ENCODE measurements around the gene HCN2.
A peak's percentile ranks its signal among the peaks of the same experiment; 100 is the strongest.
"Not testable (repeated sequence)": the region's sequence is repeated elsewhere in the genome, so short reads cannot be mapped to it uniquely, and the experiment has no call there.

The HCN2 gene

DNA sequence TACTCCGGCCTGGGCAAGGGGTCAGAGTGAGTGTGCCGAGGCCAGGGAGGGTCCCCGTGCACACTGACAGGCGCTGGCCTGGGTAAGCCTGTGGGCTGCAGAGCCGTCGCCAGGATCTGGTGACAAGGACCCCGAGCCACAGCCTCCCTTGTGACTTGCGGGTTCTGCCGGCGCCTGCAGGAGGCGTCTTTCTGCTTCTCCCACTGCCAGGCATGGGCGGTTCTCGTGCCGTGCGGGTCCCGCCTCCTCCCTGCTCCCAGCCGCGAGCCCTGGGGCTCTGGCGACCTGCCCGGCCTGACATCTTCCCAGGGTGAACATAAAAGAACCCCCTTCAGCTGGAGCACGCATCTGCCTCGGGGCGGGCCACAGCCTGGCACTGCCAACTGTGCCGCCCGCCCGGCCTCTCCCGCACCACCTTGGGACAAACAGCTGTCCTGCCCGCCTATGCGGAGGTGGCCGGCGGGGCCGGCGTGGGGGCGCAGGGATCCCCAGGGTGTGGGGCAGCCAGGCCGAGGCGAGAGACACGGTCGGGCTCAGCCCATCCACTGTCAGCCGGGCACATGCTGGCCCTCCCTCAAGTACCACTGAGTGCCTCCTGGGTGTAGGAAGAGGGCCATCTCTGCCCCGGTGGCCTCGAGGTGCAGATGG is 1.5 kb upstream of the HCN2 start:
- DNase-seq, result peak; percentile 31

DNA sequence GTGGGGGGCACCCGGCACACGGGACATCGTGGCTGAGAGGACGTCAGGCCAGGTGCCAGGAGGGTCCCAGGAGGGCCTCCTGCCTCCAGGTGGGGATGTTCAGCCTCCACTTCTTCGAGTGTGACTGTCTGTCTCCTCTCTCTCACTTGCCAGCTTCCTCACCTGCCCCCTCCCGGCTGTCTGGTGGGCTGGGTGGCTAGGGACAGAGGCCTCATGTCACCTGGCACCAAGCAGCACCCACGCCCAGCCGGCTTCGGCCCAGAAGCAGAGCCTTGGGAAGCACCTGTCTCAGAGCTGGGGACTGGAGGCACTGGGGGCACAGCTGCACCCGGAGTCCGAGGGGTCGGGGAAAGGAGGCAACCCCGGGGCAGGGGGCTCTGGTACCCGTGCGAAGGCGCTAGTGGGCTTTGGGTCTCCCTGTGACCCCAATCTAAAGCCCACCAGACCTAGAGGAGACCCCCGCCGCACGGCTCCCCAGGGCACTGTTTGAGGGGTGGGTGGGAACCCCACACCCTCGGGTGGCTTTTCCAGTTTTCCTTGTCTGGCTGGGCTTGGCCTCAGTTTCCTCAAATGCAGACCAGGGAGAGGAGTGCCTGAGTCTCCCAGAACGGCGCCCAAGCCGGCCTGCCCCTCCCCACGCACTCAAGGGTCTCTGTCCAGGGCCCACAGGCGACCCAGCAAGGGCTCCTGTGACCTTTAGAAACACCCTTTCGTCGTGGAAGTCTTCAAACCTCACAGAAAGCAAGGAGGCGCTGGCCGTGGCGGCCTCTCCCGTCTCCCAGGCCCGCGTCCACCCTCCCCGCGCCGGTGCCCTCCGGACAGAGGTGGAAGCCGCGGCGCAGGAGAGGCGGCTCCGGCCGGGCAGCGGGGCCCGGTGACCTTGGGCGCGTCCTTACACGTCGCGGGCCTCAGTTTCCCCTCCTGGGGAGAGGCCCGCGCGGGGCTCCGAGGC is 664 bp upstream of the HCN2 start:
- DNase-seq, result no peak

DNA sequence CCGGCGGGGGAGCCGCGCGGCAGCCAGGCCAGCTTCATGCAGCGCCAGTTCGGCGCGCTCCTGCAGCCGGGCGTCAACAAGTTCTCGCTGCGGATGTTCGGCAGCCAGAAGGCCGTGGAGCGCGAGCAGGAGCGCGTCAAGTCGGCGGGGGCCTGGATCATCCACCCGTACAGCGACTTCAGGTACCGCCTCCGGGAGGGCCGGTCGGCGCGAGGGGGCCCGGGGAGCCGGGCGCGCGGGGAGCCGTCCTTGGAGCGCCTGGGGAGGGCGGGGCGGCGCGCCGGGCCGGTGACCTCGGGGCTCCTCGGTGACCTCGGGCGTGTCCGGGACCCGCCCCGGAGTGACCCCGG is 690 bp downstream of the HCN2 start:
- DNase-seq, result no peak

- DNase-seq, result no peak
Measured at GRCh38 chr19:590750-591098, 1.0 kb downstream of the HCN2 start.

DNA sequence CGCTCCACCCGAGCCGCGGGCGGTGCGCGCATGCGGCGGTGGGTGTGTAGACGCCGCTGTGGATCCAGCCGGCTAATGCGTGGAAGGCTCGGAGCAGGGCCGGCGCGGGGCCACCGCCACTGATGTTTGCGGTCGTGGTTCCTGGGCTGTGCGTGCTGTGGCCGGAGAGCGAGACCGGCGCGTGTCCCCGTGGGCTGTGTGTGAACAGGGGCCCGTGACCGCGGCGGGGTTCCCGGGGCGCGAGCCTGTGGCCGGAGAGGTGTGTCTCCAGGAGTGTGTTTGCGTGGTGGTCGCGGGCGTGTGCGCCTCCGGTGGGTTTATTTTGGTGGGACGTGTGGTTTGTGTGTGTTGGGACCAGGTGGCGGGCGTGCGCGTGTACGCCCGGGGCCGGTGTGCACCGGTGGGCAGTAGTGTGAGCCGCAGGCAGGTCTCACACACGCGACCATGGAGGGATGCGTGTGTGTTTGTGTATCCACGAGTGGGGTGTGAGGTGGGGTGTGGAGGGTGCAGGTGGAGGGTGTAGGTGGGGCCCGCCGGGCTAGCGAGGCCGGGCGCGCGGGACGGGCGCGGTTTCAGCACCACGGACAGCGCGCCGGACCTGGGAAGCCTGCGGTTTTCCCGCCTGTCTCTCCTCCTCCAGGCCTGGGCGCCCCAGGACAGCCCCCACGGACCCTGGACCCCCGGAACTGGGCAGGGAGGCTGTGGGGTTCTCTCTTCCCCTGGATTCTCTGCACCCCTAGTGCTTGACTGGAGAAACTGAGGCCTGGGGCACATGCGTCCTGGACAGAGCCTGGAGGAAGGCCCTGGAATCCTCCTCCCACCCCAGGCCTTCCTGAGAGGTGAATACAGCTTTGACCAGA is 1.6 kb downstream of the HCN2 start:
- no peak for DNase-seq

DNA sequence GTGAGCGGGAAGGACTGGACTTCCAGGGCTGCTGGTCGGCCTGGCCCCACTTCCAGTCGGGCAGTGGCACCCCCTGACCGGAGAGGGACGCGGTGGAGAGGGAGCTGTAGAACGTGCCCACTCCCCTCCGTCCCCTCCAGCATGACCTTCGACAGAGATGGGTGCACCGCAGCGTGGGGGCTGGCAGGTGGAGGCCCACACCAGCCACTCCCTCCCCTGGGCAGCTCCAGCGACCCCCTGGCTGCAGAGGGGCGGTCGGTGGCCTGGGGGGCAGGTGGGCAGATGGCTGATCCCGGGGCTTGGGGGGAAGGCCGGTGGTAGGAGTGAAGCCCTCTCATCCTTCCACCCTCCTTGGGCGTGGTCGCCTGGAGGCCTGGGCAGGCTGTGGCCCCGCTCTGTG is 2.4 kb downstream of the HCN2 start:
- no peak for DNase-seq

GRCh38 chr19:593055-593454 is 3.4 kb downstream of the HCN2 start:
- DNase-seq, result no peak

- no peak for DNase-seq
Measured at GRCh38 chr19:593505-593904, 3.8 kb downstream of the HCN2 start.

GRCh38 chr19:594265-594870 is 4.7 kb downstream of the HCN2 start:
- no peak for DNase-seq

DNA sequence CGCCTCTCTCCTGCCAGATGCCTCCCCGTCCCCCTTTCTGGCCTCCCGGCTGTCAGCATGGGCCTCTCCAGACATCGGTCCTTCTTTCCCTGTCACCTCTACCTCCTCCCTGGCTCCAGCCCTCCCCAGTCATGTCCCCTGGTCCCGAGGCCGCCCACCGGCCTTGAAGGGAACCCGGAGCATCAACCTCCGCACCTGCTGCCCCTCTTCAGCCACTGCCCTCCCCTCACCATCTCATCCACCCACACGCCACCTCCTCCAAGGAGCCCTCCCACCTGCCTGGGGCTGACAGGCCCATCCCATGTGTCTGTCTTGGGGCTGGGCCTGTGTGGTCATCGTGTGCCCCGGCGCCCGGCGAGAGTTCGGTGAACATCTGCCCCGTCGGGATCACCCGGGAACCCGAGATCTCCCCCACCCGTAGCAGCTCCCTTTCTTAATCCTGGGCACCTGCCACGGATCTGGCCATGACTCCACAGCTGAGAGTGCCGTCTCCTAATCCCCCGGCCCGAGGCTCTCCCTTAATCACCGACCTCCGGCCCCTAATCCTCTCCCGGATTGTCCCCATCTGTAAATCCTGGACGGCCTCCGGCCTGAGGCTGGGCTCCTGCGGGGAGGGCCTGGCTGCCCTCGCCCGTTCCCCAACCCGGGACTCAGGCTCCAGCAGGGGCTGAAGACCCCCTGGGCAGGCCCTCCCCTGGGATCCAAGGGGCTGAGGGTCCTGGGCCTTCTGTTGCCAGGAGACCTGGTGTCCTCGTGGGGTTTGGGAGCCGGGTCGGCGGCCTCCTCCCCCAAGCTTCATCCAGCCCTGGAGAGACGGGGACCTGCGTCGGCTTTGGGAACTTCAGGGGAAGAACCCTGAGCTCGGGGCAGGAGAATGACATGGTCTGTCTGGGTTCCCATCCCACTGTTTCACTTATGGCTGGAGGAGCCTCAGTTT is 5.9 kb downstream of the HCN2 start:
- DNase-seq, result no peak

DNA sequence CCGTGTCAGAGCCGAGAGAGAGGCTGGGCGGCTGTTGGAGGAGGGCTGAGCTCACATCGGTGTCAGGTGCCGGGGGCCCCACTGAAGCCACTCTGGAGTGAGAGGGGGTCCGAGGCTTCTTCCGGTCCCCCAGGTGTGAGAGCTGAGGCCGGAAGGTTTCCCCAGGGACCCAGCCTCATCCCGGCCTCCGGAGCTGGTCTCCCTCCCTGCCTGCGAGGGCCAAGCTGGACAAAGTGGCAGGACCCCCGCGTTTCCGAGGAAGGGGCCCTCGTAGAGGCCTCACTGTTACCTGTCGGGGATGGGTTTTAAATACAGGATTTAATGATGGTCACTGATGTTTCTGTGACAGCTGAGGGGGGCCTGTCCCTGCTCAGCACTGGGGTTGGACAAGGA is 6.6 kb downstream of the HCN2 start:
- DNase-seq, result no peak

GRCh38 chr19:597406-598315 is 8.0 kb downstream of the HCN2 start:
- DNase-seq, result no peak

- no peak for DNase-seq
Measured at GRCh38 chr19:601310-601709, 11.6 kb downstream of the HCN2 start.

GRCh38 chr19:601790-602189 is 12.1 kb downstream of the HCN2 start:
- no peak for DNase-seq

- DNase-seq, result no peak
Measured at GRCh38 chr19:602391-603301, 13.0 kb downstream of the HCN2 start.

DNA sequence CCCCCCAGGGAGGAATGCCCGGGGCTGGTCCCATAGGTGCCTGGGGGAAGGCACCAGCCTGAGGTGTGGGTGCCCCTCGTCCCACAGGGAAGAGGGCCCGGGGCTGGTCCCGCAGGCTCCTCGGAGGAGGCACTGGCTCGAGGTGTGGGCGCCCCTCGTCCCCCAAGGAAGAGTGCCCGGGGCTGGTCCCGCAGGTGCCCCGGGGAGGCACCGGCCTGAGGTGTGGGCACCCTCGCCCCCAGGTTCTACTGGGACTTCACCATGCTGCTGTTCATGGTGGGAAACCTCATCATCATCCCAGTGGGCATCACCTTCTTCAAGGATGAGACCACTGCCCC is 13.6 kb downstream of the HCN2 start:
- not testable (repeated sequence) for DNase-seq

GRCh38 chr19:603779-604178 is 14.1 kb downstream of the HCN2 start:
- not testable (repeated sequence) for DNase-seq

DNA sequence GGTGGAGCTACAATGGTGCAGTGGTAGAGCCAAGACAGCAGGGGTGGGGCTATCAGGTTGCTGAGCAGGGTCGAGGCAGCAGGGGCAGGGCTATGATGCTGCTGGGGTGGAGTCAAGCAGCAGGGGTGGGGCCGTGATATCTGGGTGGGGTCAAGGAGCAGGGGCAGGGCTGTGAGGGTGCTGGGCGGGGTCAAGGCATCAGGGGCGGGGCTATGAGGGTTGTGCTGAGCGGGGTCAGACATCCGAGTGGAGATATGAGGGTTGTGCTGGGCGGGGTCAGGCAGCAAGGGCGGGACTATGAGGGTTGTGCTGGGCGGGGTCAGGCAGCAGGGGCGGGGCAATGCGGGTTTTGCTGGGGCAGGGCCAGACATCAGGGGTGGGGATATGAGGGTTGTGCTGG is 14.7 kb downstream of the HCN2 start:
- no peak for DNase-seq

- DNase-seq, result not testable (repeated sequence)
Measured at GRCh38 chr19:605061-605971, 15.6 kb downstream of the HCN2 start.
